K562 (cell line): ENCODE data around the gene G6PC3. TPM values are rescaled to one million over a fixed set of nuclear protein-coding genes. Genes with fewer than 3 reads are reported as not detected.

Source experiments
- ARID1B ChIP-seq: fragments of 450-650 bp; IDR thresholded peaks from 2 replicates; pipeline ENCODE4 v1.6.1; 2016; ENCODE audit warnings: antibody characterized with exemption, mild to moderate bottlenecking, inconsistent platforms
- BCLAF1 ChIP-seq, 2 experiments: fragments of 450-650 bp in 1 of 2; IDR thresholded peaks; 2 replicates each; pipeline ENCODE4 v1.6.1; 2011 to 2017; ENCODE audit warnings: low read depth in 2 of 2, antibody characterized with exemption in 1 of 2, borderline replicate concordance in 1 of 2, low read length in 1 of 2, mild to moderate bottlenecking in 1 of 2, mixed read lengths in 1 of 2; ENCODE audit not compliant: control insufficient read depth in 1 of 2
- CREM ChIP-seq: IDR thresholded peaks from 2 replicates; pipeline ENCODE4 v1.6.1; 2014; ENCODE audit warnings: antibody characterized with exemption, low read depth
- GTF2F1 ChIP-seq: IDR thresholded peaks from 2 replicates; pipeline ENCODE4 v1.6.1; 2011; ENCODE audit warnings: low read depth, low read length, improper control_type of control experiment
- HBP1 ChIP-seq: fragments of 450-650 bp; formaldehyde crosslinking; IDR thresholded peaks from 2 replicates; pipeline ENCODE4 v1.4.0; 2022; ENCODE audit warnings: missing genetic modification characterization
- HDGF ChIP-seq: fragments of 450-650 bp; IDR thresholded peaks from 2 replicates; pipeline ENCODE4 v1.6.1; 2016
- KHSRP ChIP-seq: fragments of 450-650 bp; IDR thresholded peaks from 2 replicates; pipeline ENCODE4 v1.6.1; 2017
- MEF2D ChIP-seq: conservative IDR thresholded peaks from 2 replicates; pipeline ENCODE4 v1.6.1; 2016; ENCODE audit warnings: low read depth, missing genetic modification characterization, missing compliant biosample characterization
- PML ChIP-seq: IDR thresholded peaks from 2 replicates; pipeline ENCODE4 v1.6.1; 2012; ENCODE audit warnings: low read length, inconsistent platforms
- POLR2A ChIP-seq: fragments of 450-650 bp; conservative IDR thresholded peaks from 2 replicates; pipeline ENCODE4 v1.6.1; 2016
- ZC3H8 ChIP-seq: fragments of 450-650 bp; IDR thresholded peaks from 2 replicates; pipeline ENCODE4 v1.6.1; 2017
- ZNF239 ChIP-seq: fragments of 250-450 bp; sonication (Bioruptor Pico); IDR thresholded peaks from 2 replicates; pipeline ENCODE4 v1.4.0; 2020; ENCODE audit warnings: mild to moderate bottlenecking
- ZNF780A ChIP-seq: fragments of 250-450 bp; sonication (Bioruptor Pico); IDR thresholded peaks from 2 replicates; pipeline ENCODE4 v1.5.0; 2021; ENCODE audit warnings: mild to moderate bottlenecking
- polyA plus RNA-seq, 8 experiments: library from polyadenylated mRNA; depleted of rRNA in 4 of 8; stranded (reverse) in 5 of 8; unstranded in 3 of 8; fragments of >200 nt; fragmentation: Nextera tagmentation in 2 of 8; fragmentation: Illumina TruSeq in 1 of 8; extraction: Ambion mirVana in 2 of 8; extraction: Trizol in 1 of 8; gene quantifications; 2 replicates each; pipeline versions ENCODE4 v1.2.1 to v1.2.3, GENCODE V29; 2011 to 2014; ENCODE audit warnings: inconsistent platforms in 1 of 8, missing spikeins in 1 of 8
- total RNA-seq, 7 experiments: library from RNA; depleted of rRNA in 6 of 7; stranded (reverse); fragments of >200 nt in 6 of 7; fragmentation: Illumina TruSeq in 2 of 7; extraction: Trizol in 2 of 7; gene quantifications; 2 replicates each; pipeline versions ENCODE4 v1.2.1 to v1.2.3, GENCODE V29; 2011 to 2021; ENCODE audit warnings: low replicate concordance in 1 of 7
- TF ChIP-seq, protein P1 (sequence below): fragments of 450-650 bp; IDR thresholded peaks from 2 replicates; pipeline ENCODE4 v1.6.1; 2018; ENCODE audit not compliant: partially characterized antibody
- TF ChIP-seq, protein P2 (sequence below): IDR thresholded peaks from 2 replicates; pipeline ENCODE4 v1.6.1; 2011; ENCODE audit not compliant: insufficient read length; ENCODE audit errors: extremely low read depth

G6PC3 gene
- total and polyA plus RNA-seq, 9 of the 15 experiments (the other 6 are each of a cell fraction or from before 2014, with no cell fraction given) = 10.4 to 57.8 (median 31.1) TPM

- TF ChIP-seq BCLAF1 (IDR thresholded peaks at IDR 0.05; ENCODE audit: borderline replicate concordance in 1 of 2, control insufficient read depth in 1 of 2, low read depth in 2 of 2, low read length in 1 of 2) (peak in 1 of 2 experiments; percentile 81; a peak in 1 of 4 replicates), ZNF239 (CRISPR knock-in tag) (no peak), GTF2F1 (peak; percentile 79; the same call in 1 of the 2 replicates), HBP1 (CRISPR knock-in tag) (no peak), KHSRP (no peak), PML (peak; percentile 64; the same call in 1 of the 2 replicates), ZC3H8 (0 out of 2 replicates have a peak, but pooled peaks have one; percentile 23), MEF2D (tag) (no peak), ZNF780A (no peak), POLR2A (peak; percentile 79), HDGF (0 out of 2 replicates have a peak, but pooled peaks have one; percentile 79), ARID1B (peak; percentile 51), CREM (0 out of 2 replicates have a peak, but pooled peaks have one; percentile 12)
- TF ChIP-seq, protein P1, sequence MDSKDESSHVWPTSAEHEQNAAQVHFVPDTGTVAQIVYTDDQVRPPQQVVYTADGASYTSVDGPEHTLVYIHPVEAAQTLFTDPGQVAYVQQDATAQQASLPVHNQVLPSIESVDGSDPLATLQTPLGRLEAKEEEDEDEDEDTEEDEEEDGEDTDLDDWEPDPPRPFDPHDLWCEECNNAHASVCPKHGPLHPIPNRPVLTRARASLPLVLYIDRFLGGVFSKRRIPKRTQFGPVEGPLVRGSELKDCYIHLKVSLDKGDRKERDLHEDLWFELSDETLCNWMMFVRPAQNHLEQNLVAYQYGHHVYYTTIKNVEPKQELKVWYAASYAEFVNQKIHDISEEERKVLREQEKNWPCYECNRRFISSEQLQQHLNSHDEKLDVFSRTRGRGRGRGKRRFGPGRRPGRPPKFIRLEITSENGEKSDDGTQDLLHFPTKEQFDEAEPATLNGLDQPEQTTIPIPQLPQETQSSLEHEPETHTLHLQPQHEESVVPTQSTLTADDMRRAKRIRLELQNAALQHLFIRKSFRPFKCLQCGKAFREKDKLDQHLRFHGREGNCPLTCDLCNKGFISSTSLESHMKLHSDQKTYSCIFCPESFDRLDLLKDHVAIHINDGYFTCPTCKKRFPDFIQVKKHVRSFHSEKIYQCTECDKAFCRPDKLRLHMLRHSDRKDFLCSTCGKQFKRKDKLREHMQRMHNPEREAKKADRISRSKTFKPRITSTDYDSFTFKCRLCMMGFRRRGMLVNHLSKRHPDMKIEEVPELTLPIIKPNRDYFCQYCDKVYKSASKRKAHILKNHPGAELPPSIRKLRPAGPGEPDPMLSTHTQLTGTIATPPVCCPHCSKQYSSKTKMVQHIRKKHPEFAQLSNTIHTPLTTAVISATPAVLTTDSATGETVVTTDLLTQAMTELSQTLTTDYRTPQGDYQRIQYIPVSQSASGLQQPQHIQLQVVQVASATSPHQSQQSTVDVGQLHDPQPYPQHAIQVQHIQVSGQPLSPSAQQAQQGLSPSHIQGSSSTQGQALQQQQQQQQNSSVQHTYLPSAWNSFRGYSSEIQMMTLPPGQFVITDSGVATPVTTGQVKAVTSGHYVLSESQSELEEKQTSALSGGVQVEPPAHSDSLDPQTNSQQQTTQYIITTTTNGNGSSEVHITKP = peak; percentile 61
- TF ChIP-seq, protein P2, sequence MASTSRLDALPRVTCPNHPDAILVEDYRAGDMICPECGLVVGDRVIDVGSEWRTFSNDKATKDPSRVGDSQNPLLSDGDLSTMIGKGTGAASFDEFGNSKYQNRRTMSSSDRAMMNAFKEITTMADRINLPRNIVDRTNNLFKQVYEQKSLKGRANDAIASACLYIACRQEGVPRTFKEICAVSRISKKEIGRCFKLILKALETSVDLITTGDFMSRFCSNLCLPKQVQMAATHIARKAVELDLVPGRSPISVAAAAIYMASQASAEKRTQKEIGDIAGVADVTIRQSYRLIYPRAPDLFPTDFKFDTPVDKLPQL = peak; percentile 92
Measured at GRCh38 chr17:44069974-44070454, 521 bp upstream of the G6PC3 start (continued).
